ENCODE results near the gene NOTCH1.

DNA sequence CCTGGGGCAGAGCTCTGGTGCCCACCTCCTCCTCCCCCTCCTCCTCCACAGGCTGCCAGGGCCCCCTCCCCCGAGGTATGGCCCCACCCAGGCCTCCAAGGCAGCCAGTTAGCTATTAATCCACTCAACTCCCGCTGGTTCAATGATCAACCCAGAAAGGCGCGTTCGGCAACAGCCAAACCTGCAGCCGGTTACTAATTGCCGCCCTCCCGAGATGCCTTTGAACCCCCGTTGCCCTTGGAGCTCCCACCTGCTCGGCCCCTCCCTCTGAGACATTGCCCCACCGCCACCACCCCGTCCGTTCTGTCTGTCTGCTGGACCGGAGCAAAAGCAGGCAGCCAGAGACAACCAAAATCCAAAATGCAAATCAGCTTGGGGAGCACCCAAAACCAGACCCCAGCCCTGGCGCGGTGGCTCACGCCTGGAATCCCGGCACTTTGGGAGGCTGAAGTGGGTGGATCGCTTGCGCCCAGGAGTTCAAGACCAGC lies 25.8 kb downstream of the NOTCH1 start:
- TF ChIP-seq, protein P1, sequence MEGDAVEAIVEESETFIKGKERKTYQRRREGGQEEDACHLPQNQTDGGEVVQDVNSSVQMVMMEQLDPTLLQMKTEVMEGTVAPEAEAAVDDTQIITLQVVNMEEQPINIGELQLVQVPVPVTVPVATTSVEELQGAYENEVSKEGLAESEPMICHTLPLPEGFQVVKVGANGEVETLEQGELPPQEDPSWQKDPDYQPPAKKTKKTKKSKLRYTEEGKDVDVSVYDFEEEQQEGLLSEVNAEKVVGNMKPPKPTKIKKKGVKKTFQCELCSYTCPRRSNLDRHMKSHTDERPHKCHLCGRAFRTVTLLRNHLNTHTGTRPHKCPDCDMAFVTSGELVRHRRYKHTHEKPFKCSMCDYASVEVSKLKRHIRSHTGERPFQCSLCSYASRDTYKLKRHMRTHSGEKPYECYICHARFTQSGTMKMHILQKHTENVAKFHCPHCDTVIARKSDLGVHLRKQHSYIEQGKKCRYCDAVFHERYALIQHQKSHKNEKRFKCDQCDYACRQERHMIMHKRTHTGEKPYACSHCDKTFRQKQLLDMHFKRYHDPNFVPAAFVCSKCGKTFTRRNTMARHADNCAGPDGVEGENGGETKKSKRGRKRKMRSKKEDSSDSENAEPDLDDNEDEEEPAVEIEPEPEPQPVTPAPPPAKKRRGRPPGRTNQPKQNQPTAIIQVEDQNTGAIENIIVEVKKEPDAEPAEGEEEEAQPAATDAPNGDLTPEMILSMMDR (IDR thresholded peaks at IDR 0.05; ENCODE audit: insufficient read depth, low read depth, low read length): no peak
- TF ChIP-seq EZH2 (IDR thresholded peaks at IDR 0.05; ENCODE audit: insufficient read depth, low read length): no peak
